Epithelial cell of esophagus (primary cell): Measurements from ENCODE around the gene BRDT.

Experiments used
- DNase-seq: peaks from one replicate; pipeline ENCODE4 v3.0.0; 2010; ENCODE audit warnings: low read depth
- H3K4me3 ChIP-seq: 2 replicates; pipeline ENCODE4 v1.5.1; 2011; ENCODE audit warnings: mild to moderate bottlenecking, low read length, control low read depth
- CTCF ChIP-seq: IDR thresholded peaks from 2 replicates; pipeline ENCODE4 v1.5.1; 2011; ENCODE audit warnings: low read depth, mild to moderate bottlenecking, low read length, control low read depth, inconsistent platforms; ENCODE audit not compliant: insufficient read depth; ENCODE audit errors: missing control alignments

The BRDT gene

GRCh38 chr1:91980663-91981062, 31.5 kb downstream of the BRDT start:
- no peak overlapping the region for H3K4me3 ChIP-seq
- no peak for TF ChIP-seq CTCF
- no peak for DNase-seq

- no peak for DNase-seq
- TF ChIP-seq CTCF: no peak
- H3K4me3 ChIP-seq: no peak overlapping the region
Observed at GRCh38 chr1:91981996-91982609, 32.9 kb downstream of the BRDT start.

GRCh38 chr1:91993256-91993655, 44.1 kb downstream of the BRDT start:
- no peak for TF ChIP-seq CTCF
- DNase-seq: no peak
- no peak overlapping the region for H3K4me3 ChIP-seq

- no peak overlapping the region for H3K4me3 ChIP-seq
- TF ChIP-seq CTCF: peak; percentile 69
- peak; percentile 64 for DNase-seq
Observed at GRCh38 chr1:91997607-91998195, 48.5 kb downstream of the BRDT start.

GRCh38 chr1:92004129-92004528, 54.9 kb downstream of the BRDT start:
- no peak for DNase-seq
- TF ChIP-seq CTCF: no peak
- H3K4me3 ChIP-seq: no peak overlapping the region

- DNase-seq: no peak
- TF ChIP-seq CTCF: no peak
- no peak overlapping the region for H3K4me3 ChIP-seq
Observed at GRCh38 chr1:92013923-92014322, 64.7 kb downstream of the BRDT start.
